ENCODE results near the gene TDRD10.

The TDRD10 gene

GRCh38 chr1:154502066-154502743 lies at the start of gene TDRD10, which contains the start of gene SHE:
Gene TDRD10 (plus strand): TSS chr1:154502219. CDS start chr1:154506904, 4,685 bp downstream.
Gene SHE (minus strand): TSS chr1:154502412. CDS start chr1:154502026, 386 bp downstream.
- DNase-seq: no peak

- DNase-seq: no peak
Observed at GRCh38 chr1:154453161-154453560, 48.9 kb upstream of the TDRD10 start.

- DNase-seq: no peak
Observed at GRCh38 chr1:154453574-154454352, 48.3 kb upstream of the TDRD10 start.

- no peak for DNase-seq
Observed at GRCh38 chr1:154454386-154455120, 47.5 kb upstream of the TDRD10 start.

GRCh38 chr1:154456631-154457030 lies 45.4 kb upstream of the TDRD10 start:
- no peak for DNase-seq

GRCh38 chr1:154459080-154459479 lies 42.9 kb upstream of the TDRD10 start:
- peak in 1 of 2 experiments; percentile 17 for DNase-seq

- DNase-seq: no peak
Observed at GRCh38 chr1:154460695-154461260, 41.2 kb upstream of the TDRD10 start.

- no peak for DNase-seq
Observed at GRCh38 chr1:154463512-154463990, 38.5 kb upstream of the TDRD10 start.

GRCh38 chr1:154465621-154466195 lies 36.3 kb upstream of the TDRD10 start:
- no peak for DNase-seq

- no peak for DNase-seq
Observed at GRCh38 chr1:154466206-154466605, 35.8 kb upstream of the TDRD10 start.

GRCh38 chr1:154466921-154467417 lies 35.0 kb upstream of the TDRD10 start:
- no peak for DNase-seq

GRCh38 chr1:154467434-154468102 lies 34.5 kb upstream of the TDRD10 start:
- no peak for DNase-seq

- no peak for DNase-seq
Observed at GRCh38 chr1:154468535-154469250, 33.3 kb upstream of the TDRD10 start.

GRCh38 chr1:154469844-154470560 lies 32.0 kb upstream of the TDRD10 start:
- no peak for DNase-seq

- DNase-seq: no peak
Observed at GRCh38 chr1:154471304-154471703, 30.7 kb upstream of the TDRD10 start.

- peak in 1 of 2 experiments; percentile 39 for DNase-seq
Observed at GRCh38 chr1:154474802-154475201, 27.2 kb upstream of the TDRD10 start.

- DNase-seq: no peak
Observed at GRCh38 chr1:154476791-154477190, 25.2 kb upstream of the TDRD10 start.

- DNase-seq: no peak
Observed at GRCh38 chr1:154478013-154478412, 24.0 kb upstream of the TDRD10 start.

- DNase-seq: no peak
Observed at GRCh38 chr1:154478639-154479038, 23.4 kb upstream of the TDRD10 start.

GRCh38 chr1:154479764-154480421 lies 22.1 kb upstream of the TDRD10 start:
- peak; percentile 87 to 92 for DNase-seq

All from NCI-H446 (cell line).